Stimulated activated CD4-positive, alpha-beta T cell treated with anti-CD3 and anti-CD28 coated beads, Interleukin-4, amount 100 ng/mL, for 1 hour (primary cell): Measurements from ENCODE around the gene HS6ST2.

Experiments
- DNase-seq: peaks from one replicate; pipeline ENCODE4 v3.0.0-alpha.2; 2020

Gene HS6ST2

GRCh38 chrX:132842460-132843238 is 115.8 kb downstream of the HS6ST2 start:
- no peak for DNase-seq

DNA sequence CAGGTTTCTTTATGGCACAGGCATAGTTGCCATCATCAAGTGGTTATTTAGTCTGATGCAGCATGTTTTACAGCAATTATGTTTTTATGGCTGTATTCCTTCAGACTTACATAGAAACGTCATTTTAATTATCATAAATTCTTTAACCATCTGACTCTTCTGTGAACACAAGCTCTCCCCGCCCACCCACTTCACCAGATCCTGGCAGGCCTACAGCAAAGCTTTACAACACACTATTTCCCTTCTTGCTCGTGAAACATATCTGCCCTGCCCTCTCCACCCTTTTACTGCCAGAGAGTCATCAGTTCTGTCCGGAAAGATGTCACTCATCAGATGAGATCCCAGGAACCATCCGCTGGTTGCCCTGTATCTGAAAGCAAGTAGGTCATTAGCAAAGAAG is 120.5 kb downstream of the HS6ST2 start:
- DNase-seq, result no peak

DNA sequence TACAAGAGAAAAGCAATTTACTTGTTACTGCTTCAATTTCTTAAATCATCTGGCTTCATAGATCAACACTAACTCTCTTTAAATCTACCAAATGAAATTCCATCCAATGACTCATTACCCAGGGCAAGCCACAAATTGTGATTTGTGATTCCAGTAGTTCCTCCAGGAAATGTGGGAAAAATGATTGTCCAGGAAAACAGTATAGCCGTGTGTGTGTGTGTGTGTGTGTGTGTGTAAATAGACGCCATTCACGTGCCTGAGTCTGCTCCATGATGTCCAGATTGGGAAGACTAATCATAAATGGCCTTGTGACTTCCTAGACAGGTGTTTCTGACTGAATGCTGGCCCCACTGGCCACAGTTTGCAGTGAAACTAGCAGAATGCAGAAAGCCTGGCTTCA is 121.3 kb downstream of the HS6ST2 start:
- no peak for DNase-seq

DNA sequence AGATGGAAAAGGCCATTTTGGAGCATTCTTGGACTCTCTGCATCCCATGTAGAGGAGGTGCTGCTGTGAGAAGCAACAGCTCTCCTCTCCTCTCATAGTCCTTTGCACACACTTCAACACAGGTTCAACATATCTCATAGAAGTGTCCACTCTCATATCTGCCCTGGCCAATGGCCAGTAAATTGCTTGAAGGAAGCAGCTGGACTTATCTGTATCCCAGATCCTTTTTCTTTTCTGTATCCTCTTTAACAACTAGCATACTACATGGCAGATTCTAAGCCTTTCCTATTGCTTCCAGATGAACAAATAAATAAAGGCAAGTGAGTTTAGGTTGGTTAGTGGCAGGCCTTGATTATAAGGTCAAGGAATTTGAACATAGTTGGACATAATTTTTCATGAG is 122.0 kb downstream of the HS6ST2 start:
- no peak for DNase-seq

DNA sequence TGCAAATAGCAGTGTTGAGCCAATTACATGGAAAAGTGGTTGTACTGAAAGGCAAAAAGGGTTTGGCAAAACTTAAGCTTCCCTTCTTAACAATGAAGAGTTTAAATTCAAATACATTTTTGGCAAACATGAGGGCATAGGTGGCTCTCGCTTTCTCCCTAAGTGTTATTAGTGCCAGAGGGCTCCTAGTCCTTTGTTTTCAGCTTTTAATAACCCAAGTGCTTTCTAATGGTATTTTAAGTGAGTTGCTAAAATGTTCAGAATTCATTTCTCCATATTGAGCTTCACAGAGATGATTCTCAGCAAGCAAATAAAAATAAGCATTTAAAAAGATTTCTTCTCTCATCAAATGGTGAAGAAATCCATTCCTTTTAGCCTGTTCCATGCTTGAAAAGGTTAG is 123.7 kb downstream of the HS6ST2 start:
- DNase-seq, result no peak

DNA sequence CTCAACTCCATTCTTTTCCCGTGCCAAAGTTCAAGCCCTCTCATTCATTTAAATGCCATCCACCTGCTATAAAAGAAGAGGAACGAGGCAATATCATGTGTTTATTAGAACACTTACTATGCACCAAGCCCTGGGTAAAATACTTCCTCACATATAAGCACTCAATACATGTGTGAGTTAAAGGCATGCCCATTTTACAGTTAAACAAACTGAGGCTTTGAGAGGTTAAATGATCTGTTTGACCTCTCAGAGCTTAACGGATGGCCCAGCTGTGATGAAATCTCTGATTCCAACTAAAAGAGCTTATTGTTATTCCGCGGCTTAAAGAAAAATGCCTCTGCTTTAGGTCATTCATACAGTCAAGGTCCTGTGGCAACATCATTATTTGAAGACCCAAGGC is 124.3 kb downstream of the HS6ST2 start:
- DNase-seq, result no peak

DNA sequence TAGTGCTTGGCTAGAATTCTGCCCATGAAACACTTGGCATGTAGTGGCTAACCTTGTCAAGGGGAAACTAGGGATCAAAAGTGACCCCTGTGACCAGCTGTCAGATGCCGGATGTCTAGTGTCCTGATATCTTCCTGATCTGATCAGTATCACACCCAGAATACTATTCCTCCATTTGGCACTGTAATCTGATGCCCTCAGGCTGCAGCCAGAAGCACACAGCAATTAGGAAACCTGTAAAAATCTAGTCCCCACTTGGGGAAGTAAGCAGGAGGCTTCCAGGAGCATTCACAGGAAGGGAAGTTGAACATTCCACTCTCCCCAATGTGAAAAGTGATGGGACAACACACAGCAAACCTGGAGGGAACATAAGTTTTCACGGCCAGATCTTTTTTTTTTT is 125.1 kb downstream of the HS6ST2 start:
- DNase-seq, result no peak

DNA sequence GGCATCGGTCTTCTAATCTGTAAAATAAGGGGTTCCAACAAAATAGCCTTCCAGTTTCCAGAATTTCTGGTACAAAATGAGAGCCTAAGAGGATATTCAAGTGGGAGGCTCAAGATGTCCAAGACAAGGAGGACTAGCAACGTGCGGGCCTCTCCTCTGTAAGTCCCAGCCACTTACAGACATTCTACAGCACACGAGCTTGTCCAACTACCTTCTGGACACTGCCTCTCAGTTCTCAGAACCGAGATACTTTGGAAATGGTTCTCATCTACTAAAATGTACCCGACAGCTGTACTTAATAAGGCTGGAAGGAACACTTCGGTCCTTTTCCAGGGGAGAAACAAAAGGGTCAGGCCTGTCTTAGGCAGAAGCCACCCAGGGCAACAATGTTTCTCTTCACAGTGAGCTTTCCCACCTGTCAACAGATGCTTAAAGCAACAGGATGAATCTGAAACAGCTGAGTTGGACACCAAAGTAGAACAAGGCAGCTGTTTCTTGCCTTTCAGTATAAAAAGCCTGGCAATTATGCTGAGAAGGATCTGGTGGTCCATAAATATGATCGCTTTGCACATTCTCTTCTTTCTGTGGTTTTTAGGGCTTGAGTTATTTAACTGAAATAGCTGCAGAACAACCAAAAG is 127.0 kb downstream of the HS6ST2 start:
- DNase-seq, result no peak

DNA sequence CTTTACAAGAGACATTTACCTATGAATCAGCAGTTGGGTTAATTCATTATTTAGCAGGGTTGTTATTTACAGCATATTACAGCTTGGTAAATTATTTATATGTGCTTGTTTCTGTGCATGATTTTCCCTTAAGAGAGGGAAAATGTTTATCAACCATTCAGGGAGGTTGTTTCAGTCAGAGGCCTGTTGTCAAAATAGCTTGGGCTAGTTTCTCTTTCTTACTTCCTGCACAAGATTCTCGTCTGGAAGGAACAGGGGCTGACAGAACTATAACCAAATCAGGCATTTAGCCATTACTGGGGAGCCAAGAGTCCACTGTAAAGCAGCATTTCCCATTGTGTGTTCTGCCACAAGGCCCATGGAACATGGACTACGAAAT is 135.8 kb downstream of the HS6ST2 start:
- no peak for DNase-seq

DNA sequence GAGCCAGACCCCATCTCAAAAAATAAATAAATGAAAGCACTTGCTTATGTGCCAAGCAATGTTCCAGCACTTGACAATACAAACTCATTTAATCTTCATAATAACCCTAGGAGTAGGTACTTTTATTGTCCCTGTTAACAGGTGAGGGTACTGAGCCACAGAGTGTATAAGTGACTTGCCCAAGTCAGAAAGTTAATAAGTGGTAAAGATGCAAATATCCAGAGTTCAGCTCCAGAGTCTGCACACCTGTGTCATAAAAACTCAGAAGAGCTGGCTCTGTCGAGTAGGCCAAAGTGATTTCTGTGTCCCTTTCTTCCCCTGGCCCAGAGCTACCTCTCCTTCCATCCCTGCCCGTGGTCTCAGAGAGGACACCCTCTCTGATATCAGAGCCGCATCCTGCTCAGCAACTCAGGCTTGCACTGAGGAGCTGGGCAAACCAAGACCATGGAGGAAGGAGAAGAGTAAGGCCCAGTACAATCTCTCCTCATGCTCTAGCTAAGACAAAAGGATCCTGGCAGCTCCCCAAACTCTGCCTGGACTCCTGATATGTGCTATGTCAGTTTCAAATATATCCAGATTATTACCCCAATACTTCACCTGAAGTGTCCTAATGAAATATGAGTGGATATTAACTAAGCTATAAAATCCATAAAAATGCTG is 136.3 kb downstream of the HS6ST2 start:
- DNase-seq, result no peak

GRCh38 chrX:132820675-132821074 is 137.8 kb downstream of the HS6ST2 start:
- DNase-seq, result no peak

- no peak for DNase-seq
These were observed 138.6 kb downstream of the HS6ST2 start for GRCh38 chrX:132819711-132820264.

GRCh38 chrX:132818638-132819037 is 139.8 kb downstream of the HS6ST2 start:
- no peak for DNase-seq

DNA sequence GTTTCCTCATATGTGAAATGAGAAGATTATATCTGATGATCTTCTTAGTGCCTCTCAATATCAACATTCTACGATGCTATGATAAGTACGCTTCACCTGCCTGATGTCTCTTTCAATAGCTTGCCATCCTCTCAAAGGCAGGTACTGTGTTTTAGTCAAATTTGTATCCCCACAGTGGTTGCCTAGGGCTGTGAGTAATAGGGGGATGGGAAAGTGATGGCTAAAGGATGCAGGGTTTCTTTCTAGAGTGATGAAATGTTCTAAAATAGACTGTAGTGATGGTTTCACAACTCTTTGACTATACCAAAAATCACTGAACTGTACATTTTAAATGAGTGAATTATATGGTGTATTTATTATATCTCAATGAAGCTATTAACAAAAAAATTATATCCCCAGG is 142.8 kb downstream of the HS6ST2 start:
- DNase-seq, result no peak

DNA sequence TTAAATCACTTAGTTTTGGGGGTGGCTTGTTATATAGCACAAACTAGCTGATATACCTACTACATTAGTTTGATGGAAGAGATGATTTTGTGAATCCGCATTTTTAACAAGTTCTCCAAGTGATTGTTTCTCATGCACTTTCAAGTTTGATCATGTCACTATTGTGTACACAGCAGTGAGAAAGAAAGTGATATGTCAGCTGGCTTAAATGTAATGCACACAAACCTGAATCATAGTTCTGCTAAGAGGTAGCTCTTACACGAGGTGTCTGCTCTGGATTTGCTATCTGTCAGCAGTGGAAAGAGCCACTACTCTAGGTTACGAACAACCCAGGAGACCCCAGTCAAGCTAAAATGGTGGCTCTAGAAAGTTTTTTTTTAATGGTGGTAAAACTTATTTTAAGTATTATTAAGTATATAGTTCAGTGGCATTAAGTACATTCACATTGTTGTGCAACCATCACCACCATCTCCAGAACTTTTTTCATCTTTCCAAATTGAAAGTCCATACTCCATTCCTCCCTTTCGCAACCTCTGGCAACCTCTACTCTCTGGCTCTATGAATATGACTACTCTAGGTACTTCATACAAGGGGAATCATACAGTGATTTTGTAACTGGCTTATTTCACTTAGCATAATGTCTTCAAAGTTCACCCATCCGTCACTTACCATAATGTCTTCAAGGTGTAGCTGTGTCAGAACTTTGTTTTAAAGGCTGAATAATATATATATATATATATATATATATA is 147.3 kb downstream of the HS6ST2 start:
- DNase-seq, result no peak

DNA sequence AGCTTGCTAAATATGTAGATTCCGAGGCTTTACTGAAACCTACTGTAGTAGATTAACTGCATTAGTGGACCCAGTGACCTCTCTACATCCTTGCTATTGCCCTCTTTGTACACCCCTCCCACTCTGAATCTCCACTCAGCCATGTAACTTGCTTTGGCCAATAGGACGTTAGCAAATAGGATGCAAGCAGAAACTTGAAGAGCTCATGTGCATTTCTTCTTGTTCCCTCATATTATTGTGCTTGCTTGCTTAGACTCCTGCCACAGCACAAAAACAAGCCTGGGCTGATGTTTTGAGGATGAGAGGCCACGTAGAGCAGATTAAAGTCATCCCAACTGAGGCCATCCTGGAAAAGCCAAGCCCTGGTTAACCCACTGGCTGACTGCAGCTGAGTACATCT is 147.9 kb downstream of the HS6ST2 start:
- no peak for DNase-seq

DNA sequence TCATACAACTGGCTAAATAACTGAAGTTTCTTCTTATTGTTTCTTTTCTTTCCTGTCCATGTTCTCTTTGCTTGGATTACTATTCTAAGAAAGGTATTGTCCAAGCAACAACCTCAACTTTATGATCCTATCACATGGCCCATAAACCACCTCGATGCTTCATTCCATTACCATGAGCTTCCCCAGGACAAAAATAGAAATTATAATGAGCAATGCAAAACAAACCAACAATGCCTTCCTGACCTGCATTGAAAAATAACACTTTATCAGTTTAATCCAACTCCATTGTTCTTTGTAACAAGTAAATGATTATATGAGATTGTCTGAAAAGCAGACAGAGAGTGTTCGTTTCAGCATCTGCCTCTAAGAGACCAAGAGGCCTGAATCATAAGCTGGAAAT is 148.8 kb downstream of the HS6ST2 start:
- no peak for DNase-seq

- DNase-seq, result no peak
These were observed 150.9 kb downstream of the HS6ST2 start for GRCh38 chrX:132807411-132808030.

DNA sequence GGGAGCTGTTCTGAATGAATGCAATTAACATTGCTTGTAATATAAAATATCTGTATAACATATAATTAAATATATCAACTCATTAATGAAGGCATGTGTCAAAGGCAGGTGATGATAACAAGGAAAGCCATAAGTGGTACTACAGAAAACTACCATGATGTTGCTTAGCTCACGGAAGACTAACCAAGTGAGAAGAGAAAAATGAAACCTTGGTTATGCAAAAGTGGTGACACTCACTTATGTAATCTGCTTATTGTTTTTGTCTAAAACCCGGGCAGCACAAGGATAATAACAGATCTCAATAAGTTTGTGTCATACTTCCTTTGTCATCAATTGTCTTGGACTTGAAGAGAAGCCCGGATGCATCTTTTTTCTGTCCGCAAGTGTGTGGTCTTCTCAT is 156.4 kb downstream of the HS6ST2 start:
- DNase-seq, result no peak

DNA sequence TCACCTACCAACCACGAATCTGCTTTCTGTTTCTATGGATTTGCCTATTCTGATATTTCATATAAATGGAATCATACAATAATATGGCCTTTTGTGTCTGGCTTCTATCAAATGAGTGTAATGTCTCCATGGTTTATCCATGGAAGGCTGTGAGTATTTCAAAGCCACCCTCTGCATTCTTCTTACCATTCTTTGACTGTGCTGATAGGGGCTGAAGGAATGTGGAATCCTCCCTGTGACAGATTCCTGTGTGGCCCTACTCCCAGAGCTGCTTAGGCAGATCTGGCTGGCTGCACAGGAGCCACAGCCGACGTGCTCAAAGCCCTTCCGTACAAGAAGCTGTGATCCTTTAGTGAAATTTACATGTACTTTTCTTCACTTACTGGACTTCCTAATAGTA is 163.2 kb downstream of the HS6ST2 start:
- no peak for DNase-seq

GRCh38 chrX:132791714-132792113 is 166.7 kb downstream of the HS6ST2 start:
- no peak for DNase-seq

GRCh38 chrX:132790329-132790728 is 168.1 kb downstream of the HS6ST2 start:
- no peak for DNase-seq

- DNase-seq, result no peak
These were observed 172.2 kb downstream of the HS6ST2 start for GRCh38 chrX:132786217-132786616.
